Measurements from ENCODE around the gene DIP2A. TPM values are rescaled to one million over a fixed set of nuclear protein-coding genes. Genes with fewer than 3 reads are reported as not detected.

The DIP2A gene
- total RNA-seq, 1 experiment from 2014 or later, result 22.9 TPM

DNA sequence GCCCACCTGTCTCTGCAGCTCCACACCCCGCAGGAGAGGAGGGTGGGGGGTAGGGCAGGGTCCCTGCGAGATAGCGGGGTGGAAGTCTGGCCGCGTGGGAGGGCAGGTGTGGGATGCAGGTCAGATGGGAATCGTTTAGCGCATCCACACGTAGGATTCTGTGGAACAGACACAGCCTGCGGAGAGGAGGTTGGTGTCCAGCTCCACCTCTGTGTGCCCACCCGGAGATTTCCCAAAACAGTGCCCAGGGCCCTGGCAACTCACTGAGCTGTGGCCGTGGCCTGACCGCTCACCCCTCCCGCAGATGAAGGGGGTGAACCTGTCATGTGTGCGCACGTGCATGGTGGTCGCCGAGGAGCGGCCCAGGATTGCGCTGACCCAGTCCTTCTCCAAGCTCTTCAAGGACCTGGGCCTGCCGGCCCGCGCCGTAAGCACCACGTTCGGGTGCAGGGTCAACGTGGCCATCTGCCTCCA lies 99.3 kb downstream of the DIP2A start:
- ATAC-seq (no peak), DNase-seq (ENCODE audit: low read depth, low spot score) (no peak)
- BruUV-seq (replicated peaks), result no TSS peak
- ChIA-PET CTCF (no interaction called here), POLR2A (no interaction called here)
- in situ Hi-C loops (cut with HindIII; ENCODE audit: low pct_unique_long_range_greater_than_20kb, low sequenced_read_pairs) (no loop called here), intact Hi-C loops (cut with micrococcal nuclease; ENCODE audit: unreplicated experiment) (no loop called here)
- Histone ChIP-seq H3K27ac (ENCODE audit: low read length) (no peak overlapping the region), H3K9me3 (ENCODE audit: control insufficient read depth, insufficient read depth, low read depth, low read length) (no peaks in the 10 kb centered on the region), H3K36me3 (ENCODE audit: control insufficient read depth, insufficient read depth, low read length) (no peaks in the 10 kb centered on the region; the same call in 1 of the 2 replicates), H3K4me3 (ENCODE audit: low read depth in 2 of 2, low read length in 2 of 2) (no peak overlapping the region), H3K27me3 (ENCODE audit: control insufficient read depth, insufficient read depth, low read length) (no peaks in the 10 kb centered on the region), H3K4me1 (ENCODE audit: control insufficient read depth, insufficient read depth, low read length) (no peaks in the 10 kb centered on the region)
- TF ChIP-seq, protein P1, sequence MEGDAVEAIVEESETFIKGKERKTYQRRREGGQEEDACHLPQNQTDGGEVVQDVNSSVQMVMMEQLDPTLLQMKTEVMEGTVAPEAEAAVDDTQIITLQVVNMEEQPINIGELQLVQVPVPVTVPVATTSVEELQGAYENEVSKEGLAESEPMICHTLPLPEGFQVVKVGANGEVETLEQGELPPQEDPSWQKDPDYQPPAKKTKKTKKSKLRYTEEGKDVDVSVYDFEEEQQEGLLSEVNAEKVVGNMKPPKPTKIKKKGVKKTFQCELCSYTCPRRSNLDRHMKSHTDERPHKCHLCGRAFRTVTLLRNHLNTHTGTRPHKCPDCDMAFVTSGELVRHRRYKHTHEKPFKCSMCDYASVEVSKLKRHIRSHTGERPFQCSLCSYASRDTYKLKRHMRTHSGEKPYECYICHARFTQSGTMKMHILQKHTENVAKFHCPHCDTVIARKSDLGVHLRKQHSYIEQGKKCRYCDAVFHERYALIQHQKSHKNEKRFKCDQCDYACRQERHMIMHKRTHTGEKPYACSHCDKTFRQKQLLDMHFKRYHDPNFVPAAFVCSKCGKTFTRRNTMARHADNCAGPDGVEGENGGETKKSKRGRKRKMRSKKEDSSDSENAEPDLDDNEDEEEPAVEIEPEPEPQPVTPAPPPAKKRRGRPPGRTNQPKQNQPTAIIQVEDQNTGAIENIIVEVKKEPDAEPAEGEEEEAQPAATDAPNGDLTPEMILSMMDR (IDR thresholded peaks at IDR 0.05), result no peak
- TF ChIP-seq REST (IDR thresholded peaks at IDR 0.05; ENCODE audit: insufficient read depth in 1 of 2, low read depth in 2 of 2, low read length in 1 of 2) (no peak), POLR2AphosphoS5 (IDR thresholded peaks at IDR 0.05; ENCODE audit: low read depth, low read length) (no peak), SIN3A (IDR thresholded peaks at IDR 0.05; ENCODE audit: borderline replicate concordance, insufficient read depth, low read depth, low read length) (no peak), TCF7L2 (IDR thresholded peaks at IDR 0.05; ENCODE audit: low read depth, low read length) (no peak)

- ATAC-seq (no peak), DNase-seq (ENCODE audit: low read depth, low spot score) (no peak)
- no peaks in the 10 kb centered on the region; the same call in 1 of the 2 replicates for H3K36me3 ChIP-seq (ENCODE audit: control insufficient read depth, insufficient read depth, low read length)
- no peaks in the 10 kb centered on the region for H3K4me1 ChIP-seq (ENCODE audit: control insufficient read depth, insufficient read depth, low read length)
- intact Hi-C loops (cut with micrococcal nuclease; ENCODE audit: unreplicated experiment), result no loop called here
- CTCF ChIA-PET, result no interaction called here
- H3K27ac ChIP-seq (ENCODE audit: low read length), result no peak overlapping the region
- H3K9me3 ChIP-seq (ENCODE audit: control insufficient read depth, insufficient read depth, low read depth, low read length), result no peaks in the 10 kb centered on the region
- no TSS peak for BruUV-seq (replicated peaks)
- H3K4me3 ChIP-seq (ENCODE audit: low read depth in 2 of 2, low read length in 2 of 2), result no peak overlapping the region
- in situ Hi-C loops (cut with HindIII; ENCODE audit: low pct_unique_long_range_greater_than_20kb, low sequenced_read_pairs), result no loop called here
- no peak for TF ChIP-seq REST (IDR thresholded peaks at IDR 0.05; ENCODE audit: insufficient read depth in 1 of 2, low read depth in 2 of 2, low read length in 1 of 2)
- TF ChIP-seq, protein P1 (IDR thresholded peaks at IDR 0.05), result no peak
- TF ChIP-seq SIN3A (IDR thresholded peaks at IDR 0.05; ENCODE audit: borderline replicate concordance, insufficient read depth, low read depth, low read length), result no peak
- no peak for TF ChIP-seq POLR2AphosphoS5 (IDR thresholded peaks at IDR 0.05; ENCODE audit: low read depth, low read length)
- no peak for TF ChIP-seq TCF7L2 (IDR thresholded peaks at IDR 0.05; ENCODE audit: low read depth, low read length)
- H3K27me3 ChIP-seq (ENCODE audit: control insufficient read depth, insufficient read depth, low read length), result no peaks in the 10 kb centered on the region
- POLR2A ChIA-PET, result no interaction called here
These were observed 100.7 kb downstream of the DIP2A start for GRCh38 chr21:46559291-46559983.
